ENCODE measurements around the gene MED25. TPM values are rescaled to one million over a fixed set of nuclear protein-coding genes. Genes with fewer than 3 reads are reported as not detected.

MED25 gene
- total and polyA plus RNA-seq, 9 of the 15 experiments (the other 6 are each of a cell fraction or from before 2014, with no cell fraction given), result 4.1 to 93.9 (median 19.3) TPM

DNA sequence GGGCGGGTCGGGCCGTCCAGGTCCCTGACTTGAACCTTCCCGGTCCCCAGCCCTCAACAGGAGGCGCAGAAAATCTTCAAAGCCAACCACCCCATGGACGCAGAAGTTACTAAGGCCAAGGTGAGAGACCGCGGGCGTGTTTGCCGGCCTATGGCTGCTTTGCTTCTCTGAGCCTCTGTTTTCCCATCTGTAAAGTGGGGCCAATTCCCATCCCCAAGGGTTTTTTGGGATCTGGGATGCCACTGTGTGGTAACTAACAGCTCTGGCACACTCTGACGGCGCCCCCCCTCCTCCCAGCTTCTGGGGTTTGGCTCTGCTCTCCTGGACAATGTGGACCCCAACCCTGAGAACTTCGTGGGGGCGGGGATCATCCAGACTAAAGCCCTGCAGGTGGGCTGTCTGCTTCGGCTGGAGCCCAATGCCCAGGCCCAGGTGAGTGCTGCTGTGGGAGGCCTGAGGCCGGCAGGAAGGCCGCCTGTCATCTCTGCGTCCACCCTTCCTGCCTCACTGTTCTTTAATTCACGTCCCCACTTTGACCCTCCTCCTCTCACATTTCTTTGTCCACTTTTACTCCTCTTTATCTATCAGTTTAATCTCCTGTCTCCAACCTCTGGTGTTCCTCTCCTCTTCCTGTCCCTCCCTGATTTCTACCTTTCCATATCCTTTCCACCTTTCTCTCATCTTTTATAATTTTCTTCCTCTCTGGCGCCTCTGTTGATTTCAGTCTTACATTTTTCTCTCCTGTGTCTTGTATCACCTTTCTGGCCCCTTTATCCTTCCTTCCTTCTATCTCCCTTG lies 12.1 kb upstream of the MED25 start (continued):
- TF ChIP-seq NR1H2 (CRISPR knock-in tag; IDR thresholded peaks at IDR 0.05) (no peak), GTF2E2 (tag; IDR thresholded peaks at IDR 0.05) (no peak), PCBP1 (IDR thresholded peaks at IDR 0.05; ENCODE audit: low read depth, low read length, poor library complexity, severe bottlenecking) (peak; percentile 10), BCOR (IDR thresholded peaks at IDR 0.05) (peak; percentile 98), DACH1 (IDR thresholded peaks at IDR 0.05; ENCODE audit: partially characterized antibody) (no peak), PHF20 (IDR thresholded peaks at IDR 0.05; ENCODE audit: partially characterized antibody) (peak; percentile 46), ZFPM2 (CRISPR knock-in tag; IDR thresholded peaks at IDR 0.05) (no peak), NRF1 (conservative IDR thresholded peaks at IDR 0.05 in 1 of 2, IDR thresholded peaks at IDR 0.05 in 1 of 2) (no peak), BRF1 (IDR thresholded peaks at IDR 0.05; ENCODE audit: borderline replicate concordance, extremely low read depth, insufficient read length) (no peak), SLC30A9 (CRISPR knock-in tag; IDR thresholded peaks at IDR 0.05) (no peak), ZNF263 (CRISPR knock-in tag; IDR thresholded peaks at IDR 0.05; ENCODE audit: borderline replicate concordance) (no peak), SFPQ (IDR thresholded peaks at IDR 0.05; ENCODE audit: low read depth, low read length) (no peak), ZNF24 (IDR thresholded peaks at IDR 0.05) (no peak), TFAM (CRISPR knock-in tag; conservative IDR thresholded peaks at IDR 0.05) (no peak), MAFG (tag; conservative IDR thresholded peaks at IDR 0.05) (no peak), SP2 (IDR thresholded peaks at IDR 0.05; ENCODE audit: extremely low read depth, low read depth, low read length, poor library complexity, severe bottlenecking) (no peak), TCF3 (CRISPR knock-in tag; IDR thresholded peaks at IDR 0.05) (no peak), MECOM (CRISPR knock-in tag; IDR thresholded peaks at IDR 0.05) (no peak), CLOCK (CRISPR knock-in tag; IDR thresholded peaks at IDR 0.05; ENCODE audit: borderline replicate concordance) (no peak), NR2C2 (CRISPR knock-in tag; IDR thresholded peaks at IDR 0.05) (no peak), NR2C2 (tag; IDR thresholded peaks at IDR 0.05) (no peak)
- TF ChIP-seq, protein P1, sequence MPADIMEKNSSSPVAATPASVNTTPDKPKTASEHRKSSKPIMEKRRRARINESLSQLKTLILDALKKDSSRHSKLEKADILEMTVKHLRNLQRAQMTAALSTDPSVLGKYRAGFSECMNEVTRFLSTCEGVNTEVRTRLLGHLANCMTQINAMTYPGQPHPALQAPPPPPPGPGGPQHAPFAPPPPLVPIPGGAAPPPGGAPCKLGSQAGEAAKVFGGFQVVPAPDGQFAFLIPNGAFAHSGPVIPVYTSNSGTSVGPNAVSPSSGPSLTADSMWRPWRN (IDR thresholded peaks at IDR 0.05; ENCODE audit: low read depth), result no peak
- TF ChIP-seq, protein P2, sequence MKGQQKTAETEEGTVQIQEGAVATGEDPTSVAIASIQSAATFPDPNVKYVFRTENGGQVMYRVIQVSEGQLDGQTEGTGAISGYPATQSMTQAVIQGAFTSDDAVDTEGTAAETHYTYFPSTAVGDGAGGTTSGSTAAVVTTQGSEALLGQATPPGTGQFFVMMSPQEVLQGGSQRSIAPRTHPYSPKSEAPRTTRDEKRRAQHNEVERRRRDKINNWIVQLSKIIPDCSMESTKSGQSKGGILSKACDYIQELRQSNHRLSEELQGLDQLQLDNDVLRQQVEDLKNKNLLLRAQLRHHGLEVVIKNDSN (CRISPR knock-in tag; IDR thresholded peaks at IDR 0.05), result no peak

Data from K562 (cell line).